ENCODE measurements around the gene PIAS1.

Gene PIAS1

GRCh38 chr15:68053001-68053400 is 1.1 kb upstream of the PIAS1 start:
- H3K4me1 ChIP-seq (ENCODE audit: low read length) = peaks cover 13% of the 10 kb centered on the region
- H3K36me3 ChIP-seq (replicated peaks; ENCODE audit: insufficient read depth, low read length) = no peaks in the 10 kb centered on the region
- peaks cover 3% of the 10 kb centered on the region for H3F3A ChIP-seq (ENCODE audit: insufficient read depth, low read length)
- no peaks in the 10 kb centered on the region for H3K9me2 ChIP-seq (replicated peaks; ENCODE audit: insufficient read depth, low read length)
- H2AFZ ChIP-seq (ENCODE audit: low read length) = no peak overlapping the region
- no peaks in the 10 kb centered on the region for H3K9me3 ChIP-seq (replicated peaks; ENCODE audit: insufficient read depth, low read length)
- H3K4me3 ChIP-seq (ENCODE audit: low read length) = no peak overlapping the region
- 0 out of 2 replicates have a peak, but pooled peaks cover 8% of the 10 kb centered on the region for H4K20me1 ChIP-seq (ENCODE audit: insufficient read depth, low read length)
- H3K27me3 ChIP-seq (replicated peaks; ENCODE audit: insufficient read depth, low read length) = no peaks in the 10 kb centered on the region
- no peak overlapping the region for H3K4me2 ChIP-seq (ENCODE audit: low read depth, low read length)
- no peak overlapping the region for H3K9ac ChIP-seq (ENCODE audit: low read length)
- H3K27ac ChIP-seq (ENCODE audit: low read length) = no peak overlapping the region
- TF ChIP-seq EZH2phosphoT487 (IDR thresholded peaks at IDR 0.05; ENCODE audit: low read length) (no peak), CTCF (IDR thresholded peaks at IDR 0.05; ENCODE audit: low read length) (no peak), EZH2 (optimal IDR thresholded peaks at IDR 0.05; ENCODE audit: low read depth, low read length) (no peak)
- no peak for DNase-seq
- H3K79me2 ChIP-seq (ENCODE audit: low read length) = peaks cover 39% of the 10 kb centered on the region

GRCh38 chr15:68054628-68055223 is 611 bp downstream of the PIAS1 start:
- peaks cover 56% of the 10 kb centered on the region for H3K79me2 ChIP-seq (ENCODE audit: low read length)
- no peaks in the 10 kb centered on the region for H3K27me3 ChIP-seq (replicated peaks; ENCODE audit: insufficient read depth, low read length)
- H2AFZ ChIP-seq (ENCODE audit: low read length) = peak overlapping the region; percentile 83
- H3K4me3 ChIP-seq (ENCODE audit: low read length) = peak overlapping the region; percentile 80
- no peaks in the 10 kb centered on the region for H3K9me2 ChIP-seq (replicated peaks; ENCODE audit: insufficient read depth, low read length)
- H3K36me3 ChIP-seq (replicated peaks; ENCODE audit: insufficient read depth, low read length) = no peaks in the 10 kb centered on the region
- peak; percentile 14 for DNase-seq
- H3K9me3 ChIP-seq (replicated peaks; ENCODE audit: insufficient read depth, low read length) = no peaks in the 10 kb centered on the region
- H3K4me2 ChIP-seq (ENCODE audit: low read depth, low read length) = peak overlapping the region; percentile 74
- H3K4me1 ChIP-seq (ENCODE audit: low read length) = peaks cover 13% of the 10 kb centered on the region
- H3K27ac ChIP-seq (ENCODE audit: low read length) = peak overlapping the region; percentile 43; the same call in 1 of the 2 replicates
- H3F3A ChIP-seq (ENCODE audit: insufficient read depth, low read length) = peaks cover 3% of the 10 kb centered on the region
- peak overlapping the region; percentile 79 for H3K9ac ChIP-seq (ENCODE audit: low read length)
- TF ChIP-seq EZH2 (optimal IDR thresholded peaks at IDR 0.05; ENCODE audit: low read depth, low read length) (no peak), CTCF (IDR thresholded peaks at IDR 0.05; ENCODE audit: low read length) (no peak), EZH2phosphoT487 (IDR thresholded peaks at IDR 0.05; ENCODE audit: low read length) (no peak)
- H4K20me1 ChIP-seq (ENCODE audit: insufficient read depth, low read length) = 0 out of 2 replicates have a peak, but pooled peaks cover 12% of the 10 kb centered on the region

- no peak for TF ChIP-seq CTCF (IDR thresholded peaks at IDR 0.05; ENCODE audit: low read length)
- no peak for TF ChIP-seq EZH2 (optimal IDR thresholded peaks at IDR 0.05; ENCODE audit: low read depth, low read length)
- no peak for TF ChIP-seq EZH2phosphoT487 (IDR thresholded peaks at IDR 0.05; ENCODE audit: low read length)
- peak overlapping the region; percentile 74 for H3K4me2 ChIP-seq (ENCODE audit: low read depth, low read length)
- no peaks in the 10 kb centered on the region for H3K27me3 ChIP-seq (replicated peaks; ENCODE audit: insufficient read depth, low read length)
- H3K9ac ChIP-seq (ENCODE audit: low read length) = peak overlapping the region; percentile 79
- H4K20me1 ChIP-seq (ENCODE audit: insufficient read depth, low read length) = 0 out of 2 replicates have a peak, but pooled peaks cover 12% of the 10 kb centered on the region
- H2AFZ ChIP-seq (ENCODE audit: low read length) = no peak overlapping the region
- H3F3A ChIP-seq (ENCODE audit: insufficient read depth, low read length) = peaks cover 3% of the 10 kb centered on the region
- peak; percentile 70 for DNase-seq
- no peaks in the 10 kb centered on the region for H3K9me2 ChIP-seq (replicated peaks; ENCODE audit: insufficient read depth, low read length)
- H3K79me2 ChIP-seq (ENCODE audit: low read length) = peaks cover 61% of the 10 kb centered on the region
- peaks cover 13% of the 10 kb centered on the region for H3K4me1 ChIP-seq (ENCODE audit: low read length)
- H3K36me3 ChIP-seq (replicated peaks; ENCODE audit: insufficient read depth, low read length) = no peaks in the 10 kb centered on the region
- no peaks in the 10 kb centered on the region for H3K9me3 ChIP-seq (replicated peaks; ENCODE audit: insufficient read depth, low read length)
- peak overlapping the region; percentile 80 for H3K4me3 ChIP-seq (ENCODE audit: low read length)
- peak overlapping the region; percentile 4; the same call in 1 of the 2 replicates for H3K27ac ChIP-seq (ENCODE audit: low read length)
Observed at GRCh38 chr15:68055224-68055705, 1.1 kb downstream of the PIAS1 start.
